PC-3 (cell line): Measurements from ENCODE around the gene ADAMTS3. TPM values are rescaled to one million over a fixed set of nuclear protein-coding genes. Genes with fewer than 3 reads are reported as not detected.

Experiments
- ATAC-seq: fragments of 200-7000 bp; cut with Tn5 transposase; 2 replicates; pipeline ENCODE4 v1.9.1; 2020; ENCODE audit warnings: mild to moderate bottlenecking, moderate library complexity
- BruUV-seq: library from RNA; stranded (reverse); fragments of 400-500 nt; replicated peaks from 2 replicates; lab custom pipeline; 2021; lab: Mats Ljungman, UMichigan
- CTCF ChIA-PET: fragments of 300-600 bp; sonication (Branson Sonifier 250); formaldehyde crosslinking; loops from one replicate; lab custom pipeline; 2022; ENCODE audit warnings: antibody characterized with exemption; lab: Charles Lee
- POLR2A ChIA-PET: fragments of 300-600 bp; sonication (Branson Sonifier 250); formaldehyde crosslinking; loops from one replicate; lab custom pipeline; 2022; ENCODE audit warnings: antibody characterized with exemption; ENCODE audit not compliant: unreplicated experiment; lab: Charles Lee
- DNase-seq: peaks from one replicate; pipeline ENCODE4 v3.0.0-alpha.2; 2015
- H2AFZ ChIP-seq: fragments of 300-600 bp; sonication (generic); 2 replicates; pipeline ENCODE4 v1.6.0; 2016; ENCODE audit warnings: antibody characterized with exemption, low read length
- H3F3A ChIP-seq: fragments of 300-600 bp; sonication (generic); one replicate; pipeline ENCODE4 v1.6.0; 2017; ENCODE audit warnings: antibody characterized with exemption, low read length, control low read depth, mild to moderate bottlenecking; ENCODE audit not compliant: unreplicated experiment
- H3K27ac ChIP-seq: fragments of 300-600 bp; sonication (generic); 2 replicates; pipeline ENCODE4 v1.5.1; 2016; ENCODE audit warnings: mild to moderate bottlenecking, low read length
- H3K27me3 ChIP-seq: fragments of 300-600 bp; sonication (generic); 2 replicates; pipeline ENCODE4 v1.6.1; 2016; ENCODE audit warnings: low read length, mixed read lengths
- H3K36me3 ChIP-seq: fragments of 300-600 bp; sonication (generic); 2 replicates; pipeline ENCODE4 v1.6.1; 2016; ENCODE audit warnings: low read depth, mixed run types, low read length, mixed read lengths
- H3K4me1 ChIP-seq: fragments of 300-600 bp; sonication (generic); 2 replicates; pipeline ENCODE4 v1.5.1; 2016; ENCODE audit warnings: low read length; ENCODE audit not compliant: insufficient read depth
- H3K4me2 ChIP-seq: fragments of 300-600 bp; sonication (generic); 2 replicates; pipeline ENCODE4 v1.6.0; 2016; ENCODE audit warnings: low read length
- H3K4me3 ChIP-seq: fragments of 300-600 bp; sonication (generic); 2 replicates; pipeline ENCODE4 v1.5.1; 2016; ENCODE audit warnings: mild to moderate bottlenecking, low read length, mixed read lengths
- H3K79me2 ChIP-seq: fragments of 300-600 bp; sonication (generic); 2 replicates; pipeline ENCODE4 v1.6.1; 2017; ENCODE audit warnings: low read length, mixed read lengths
- H3K9ac ChIP-seq: fragments of 300-600 bp; sonication (generic); 2 replicates; pipeline ENCODE4 v1.6.0; 2016; ENCODE audit warnings: mild to moderate bottlenecking, low read length
- H3K9me2 ChIP-seq: fragments of 300-600 bp; sonication (generic); replicated peaks from 2 replicates; pipeline ENCODE4 v1.6.1; 2016; ENCODE audit warnings: mixed run types, low read length, mixed read lengths
- H3K9me3 ChIP-seq: fragments of 300-600 bp; sonication (generic); 2 replicates; pipeline ENCODE4 v1.6.1; 2016; ENCODE audit warnings: low read length, mixed read lengths
- H4K20me1 ChIP-seq: fragments of 300-600 bp; sonication (generic); 2 replicates; pipeline ENCODE4 v1.6.1; 2016; ENCODE audit warnings: low read length, mixed read lengths
- CTCF ChIP-seq: fragments of 300-600 bp; sonication (generic); conservative IDR thresholded peaks from 2 replicates; pipeline ENCODE4 v1.5.1; 2017; ENCODE audit warnings: antibody characterized with exemption, low read depth, mild to moderate bottlenecking, low read length
- EZH2 ChIP-seq: fragments of 300-600 bp; sonication (generic); IDR thresholded peaks from one replicate; pipeline ENCODE4 v1.6.1; 2017; ENCODE audit warnings: antibody characterized with exemption, mild to moderate bottlenecking, low read length; ENCODE audit not compliant: unreplicated experiment
- EZH2phosphoT487 ChIP-seq: fragments of 300-600 bp; sonication (generic); IDR thresholded peaks from 2 replicates; pipeline ENCODE4 v1.6.1; 2018; ENCODE audit warnings: mild to moderate bottlenecking, antibody characterized with exemption, low read length, borderline replicate concordance
- intact Hi-C: fragments of 100-400 bp; cut with micrococcal nuclease; formaldehyde crosslinking; loops from 2 replicates; pipeline ENCODE4 v1.9.0; 2023
- total RNA-seq: library from RNA; depleted of rRNA; stranded (reverse); fragments of >200 nt; gene quantifications from 2 replicates; pipeline ENCODE4 v1.2.3, GENCODE V29; 2014

ADAMTS3 gene
- total RNA-seq, 1 experiment from 2014 or later = 3.5 TPM

GRCh38 chr4:72313121-72313520 lies 255.9 kb downstream of the ADAMTS3 start:
- Histone ChIP-seq H3K4me3 (no peak overlapping the region), H3K27ac (peak overlapping the region; percentile 74), H3K36me3 (no peaks in the 10 kb centered on the region), H3F3A (peaks cover 10% of the 10 kb centered on the region), H3K4me1 (peaks cover 54% of the 10 kb centered on the region), H3K79me2 (no peaks in the 10 kb centered on the region), H3K9me2 (no peaks in the 10 kb centered on the region), H2AFZ (no peak overlapping the region), H4K20me1 (no peaks in the 10 kb centered on the region), H3K9ac (no peak overlapping the region), H3K27me3 (no peaks in the 10 kb centered on the region), H3K9me3 (no peaks in the 10 kb centered on the region), H3K4me2 (peak overlapping the region; percentile 58; the same call in 1 of the 2 replicates)
- POLR2A ChIA-PET = no interaction called here
- intact Hi-C loops = loop anchor here (10.0 kb wide), 1 partner anchor 942 kb away; the partner anchor contains the start of gene ANKRD17
- no TSS peak for BruUV-seq
- no peak for DNase-seq
- CTCF ChIA-PET = no interaction called here
- no peak for ATAC-seq
- TF ChIP-seq EZH2phosphoT487 (no peak), EZH2 (no peak), CTCF (no peak)

GRCh38 chr4:72312032-72312650 lies 256.9 kb downstream of the ADAMTS3 start:
- H3K9me2 ChIP-seq = no peaks in the 10 kb centered on the region
- no TSS peak for BruUV-seq
- H3K27ac ChIP-seq = peak overlapping the region; percentile 74
- peaks cover 10% of the 10 kb centered on the region for H3F3A ChIP-seq
- TF ChIP-seq CTCF (no peak), EZH2phosphoT487 (no peak), EZH2 (no peak)
- H3K4me2 ChIP-seq = peak overlapping the region; percentile 58
- CTCF ChIA-PET = interaction anchor here (0.7 kb wide), 1 partner anchor 15 kb away, joined by 3 read pairs; no protein-coding TSS in a partner anchor
- ATAC-seq (peak; percentile 86), DNase-seq (peak; percentile 85)
- no peaks in the 10 kb centered on the region for H3K9me3 ChIP-seq
- no peaks in the 10 kb centered on the region for H3K79me2 ChIP-seq
- no peaks in the 10 kb centered on the region for H4K20me1 ChIP-seq
- POLR2A ChIA-PET = no interaction called here
- no peak overlapping the region for H3K4me3 ChIP-seq
- peak overlapping the region; percentile 40 for H3K9ac ChIP-seq
- peaks cover 49% of the 10 kb centered on the region for H3K4me1 ChIP-seq
- no peaks in the 10 kb centered on the region for H3K27me3 ChIP-seq
- H2AFZ ChIP-seq = peak overlapping the region; percentile 46; the same call in 1 of the 2 replicates
- H3K36me3 ChIP-seq = no peaks in the 10 kb centered on the region
- intact Hi-C loops = loop anchor here (10.0 kb wide), 1 partner anchor 943 kb away; the partner anchor contains the start of gene ANKRD17

- Histone ChIP-seq H3K27me3 (no peaks in the 10 kb centered on the region), H3K9me2 (no peaks in the 10 kb centered on the region), H3K4me3 (no peak overlapping the region), H3K79me2 (no peaks in the 10 kb centered on the region), H4K20me1 (no peaks in the 10 kb centered on the region), H3K4me2 (peak overlapping the region; percentile 58), H2AFZ (no peak overlapping the region), H3K36me3 (no peaks in the 10 kb centered on the region), H3K9me3 (no peaks in the 10 kb centered on the region), H3K9ac (peak overlapping the region; percentile 40), H3K27ac (peak overlapping the region; percentile 74), H3F3A (peaks cover 10% of the 10 kb centered on the region), H3K4me1 (peaks cover 49% of the 10 kb centered on the region)
- DNase-seq (peak; percentile 96), ATAC-seq (peak; percentile 45)
- intact Hi-C loops = loop anchor here (10.0 kb wide), 1 partner anchor 944 kb away; the partner anchor contains the start of gene ANKRD17
- ChIA-PET CTCF (interaction anchor here (0.6 kb wide), 1 partner anchor 9 kb away, joined by 3 read pairs; no protein-coding TSS in a partner anchor), POLR2A (no interaction called here)
- TF ChIP-seq EZH2phosphoT487 (no peak), CTCF (no peak), EZH2 (no peak)
- no TSS peak for BruUV-seq
Observed at GRCh38 chr4:72311291-72311690, 257.7 kb downstream of the ADAMTS3 start.
